Endodermal cell (in vitro differentiated cells): ENCODE measurements around the gene CLMP. TPM values are rescaled to one million over a fixed set of nuclear protein-coding genes. Genes with fewer than 3 reads are reported as not detected.

Experiments
- DNase-seq: peaks from one replicate; pipeline ENCODE4 v3.0.0-alpha.2; 2017
- H3K27ac ChIP-seq: 2 replicates; pipeline ENCODE4 v1.5.1; 2013; ENCODE audit warnings: mild to moderate bottlenecking, low read depth, low read length, moderate library complexity
- H3K27me3 ChIP-seq: 2 replicates; pipeline ENCODE4 v1.6.1; 2013; ENCODE audit warnings: mild to moderate bottlenecking, low read length, moderate library complexity; ENCODE audit not compliant: insufficient read depth, control insufficient read depth, poor library complexity, severe bottlenecking
- H3K36me3 ChIP-seq: 2 replicates; pipeline ENCODE4 v1.7.0; 2013; ENCODE audit warnings: mild to moderate bottlenecking, low read length, moderate library complexity; ENCODE audit not compliant: control insufficient read depth, insufficient read depth
- H3K4me1 ChIP-seq: one replicate; pipeline ENCODE4 v1.7.0; 2013; ENCODE audit warnings: low read length; ENCODE audit not compliant: control insufficient read depth, insufficient read depth
- H3K4me3 ChIP-seq: 2 replicates; pipeline ENCODE4 v1.5.1; 2013; ENCODE audit warnings: mild to moderate bottlenecking, low read length, moderate library complexity
- H3K9ac ChIP-seq: 2 replicates; pipeline ENCODE4 v1.6.1; 2013; ENCODE audit warnings: mild to moderate bottlenecking, low read length, moderate library complexity; ENCODE audit not compliant: poor library complexity, severe bottlenecking; ENCODE audit errors: extremely low read depth
- H3K9me3 ChIP-seq: 2 replicates; pipeline ENCODE4 v1.6.1; 2013; ENCODE audit warnings: mild to moderate bottlenecking, low read length, moderate library complexity; ENCODE audit not compliant: control insufficient read depth
- H3K27ac Mint-ChIP-seq: 2 replicates; pipeline ENCODE4 v1.8.0; 2020; ENCODE audit warnings: mixed read lengths
- H3K27me3 Mint-ChIP-seq: 2 replicates; pipeline ENCODE4 v1.8.0; 2021; ENCODE audit warnings: mild to moderate bottlenecking, mixed read lengths; ENCODE audit not compliant: insufficient read depth
- H3K36me3 Mint-ChIP-seq: 2 replicates; pipeline ENCODE4 v1.8.0; 2020; ENCODE audit warnings: low read depth, mixed read lengths
- H3K4me1 Mint-ChIP-seq: 2 replicates; pipeline ENCODE4 v1.8.0; 2020; ENCODE audit warnings: mixed read lengths
- H3K4me3 Mint-ChIP-seq: 2 replicates; pipeline ENCODE4 v1.8.0; 2020; ENCODE audit warnings: mild to moderate bottlenecking, moderate library complexity, mixed read lengths
- H3K9me3 Mint-ChIP-seq: 2 replicates; pipeline ENCODE4 v1.8.0; 2020; ENCODE audit warnings: mild to moderate bottlenecking, mixed read lengths
- CTCF ChIP-seq: fragments of 200-600 bp; sonication (generic); conservative IDR thresholded peaks from 2 replicates; pipeline ENCODE4 v1.5.0; 2021; ENCODE audit warnings: antibody characterized with exemption, mild to moderate bottlenecking
- WGBS, 2 experiments: methylation state at CpG; one replicate each; pipeline versions ENCODE4 v1.1.5 to v1.1.7; 2013; ENCODE audit warnings: missing lambda C conversion rate in 2 of 2, mixed read lengths in 1 of 2; ENCODE audit not compliant: insufficient coverage in 1 of 2, insufficient read length in 1 of 2; 5-methylcytosine and 5-hydroxymethylcytosine counted together
- total RNA-seq, 2 donors: library from RNA; stranded (reverse); fragmentation: NEBNext Ultra II Directional in 1 of 2; extraction: Animal tissue kit (Norgen Biotek cat#: 25700) in 1 of 2; gene quantifications; 2 replicates in 1 of 2; 3 replicates in 1 of 2; pipeline ENCODE4 v1.2.1, GENCODE V29; 2021

CLMP gene
- total RNA-seq, 2 donors from 2014 or later: 86.5 to 94.4 TPM

GRCh38 chr11:123168241-123168640 is 26.8 kb downstream of the CLMP start:
- peak overlapping the region; percentile 11 for H3K9ac ChIP-seq
- H3K9me3 Mint-ChIP-seq: no peaks in the 10 kb centered on the region

GRCh38 chr11:123166071-123166559 is 28.9 kb downstream of the CLMP start:
- H3K4me3 Mint-ChIP-seq: no peak overlapping the region
- H3K36me3 Mint-ChIP-seq: peaks cover 25% of the 10 kb centered on the region
- 29 to 63% methylated on average over 1 to 10 of the region's 10 CpGs for WGBS, 2 experiments
- peaks cover 58% of the 10 kb centered on the region for H3K4me1 Mint-ChIP-seq
- Histone ChIP-seq H3K4me3 (no peak overlapping the region), H3K27me3 (no peaks in the 10 kb centered on the region), H3K4me1 (peaks cover 41% of the 10 kb centered on the region), H3K9ac (no peak overlapping the region), H3K36me3 (peaks cover 66% of the 10 kb centered on the region), H3K27ac (no peak overlapping the region), H3K9me3 (no peaks in the 10 kb centered on the region)
- DNase-seq: peak; percentile 94
- H3K27me3 Mint-ChIP-seq: no peaks in the 10 kb centered on the region
- H3K9me3 Mint-ChIP-seq: no peaks in the 10 kb centered on the region
- TF ChIP-seq CTCF: peak; percentile 91
- H3K27ac Mint-ChIP-seq: peak overlapping the region; percentile 70

More at GRCh38 chr11:123168241-123168640, 26.8 kb downstream of the CLMP start:
- no peak overlapping the region for H3K27ac Mint-ChIP-seq
- Histone ChIP-seq H3K9me3 (peaks cover 5% of the 10 kb centered on the region), H3K4me3 (no peak overlapping the region), H3K27ac (no peak overlapping the region), H3K27me3 (no peaks in the 10 kb centered on the region), H3K36me3 (peaks cover 72% of the 10 kb centered on the region), H3K4me1 (peaks cover 41% of the 10 kb centered on the region)
- peaks cover 39% of the 10 kb centered on the region for H3K36me3 Mint-ChIP-seq
- H3K27me3 Mint-ChIP-seq: no peaks in the 10 kb centered on the region
- 97 to 100% methylated on average over 2 to 5 of the region's 5 CpGs for WGBS, 2 experiments
- H3K4me1 Mint-ChIP-seq: peaks cover 51% of the 10 kb centered on the region
- DNase-seq: no peak
- H3K4me3 Mint-ChIP-seq: no peak overlapping the region
- TF ChIP-seq CTCF: no peak

DNA sequence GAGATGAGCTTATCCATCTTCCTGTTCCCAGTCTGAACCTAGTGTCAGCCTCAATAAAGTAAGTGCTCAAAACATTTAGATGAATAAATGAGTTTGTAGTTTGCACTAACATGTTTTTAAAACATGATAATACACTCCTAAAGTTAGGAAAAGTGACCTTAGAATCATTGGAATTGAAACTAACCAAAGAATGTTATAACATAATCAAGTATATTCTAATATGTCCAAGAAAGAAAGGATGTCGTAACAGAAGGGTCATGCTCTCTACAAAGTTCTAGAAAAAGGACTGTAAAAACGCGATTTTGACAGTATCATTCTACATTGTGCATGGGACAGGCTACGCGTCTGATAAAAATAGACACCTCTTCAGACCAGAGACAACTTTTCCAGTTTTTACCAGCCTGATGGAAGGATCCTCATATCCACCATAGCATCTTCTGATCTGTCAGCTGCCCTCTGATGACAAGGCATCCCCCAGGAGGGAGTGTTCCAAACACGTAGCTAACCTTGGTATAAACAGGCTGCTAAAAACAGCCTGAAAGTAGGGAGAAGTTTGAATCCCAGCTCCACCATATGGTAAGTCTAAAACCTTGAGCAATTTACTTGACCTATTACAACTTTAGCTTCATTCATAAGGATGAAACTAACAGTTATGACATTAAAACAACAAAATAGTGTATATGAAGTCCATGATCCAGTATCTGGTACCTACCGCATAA is 30.2 kb downstream of the CLMP start:
- H3K4me1 ChIP-seq: peaks cover 31% of the 10 kb centered on the region
- 88 to 95% methylated on average over 6 to 7 of the region's 7 CpGs for WGBS, 2 experiments
- H3K9me3 Mint-ChIP-seq: no peaks in the 10 kb centered on the region
- H3K27ac ChIP-seq: no peak overlapping the region
- H3K9me3 ChIP-seq: no peaks in the 10 kb centered on the region
- H3K4me3 Mint-ChIP-seq: no peak overlapping the region
- H3K27ac Mint-ChIP-seq: no peak overlapping the region
- H3K4me3 ChIP-seq: no peak overlapping the region
- no peaks in the 10 kb centered on the region for H3K27me3 Mint-ChIP-seq
- H3K36me3 ChIP-seq: peaks cover 67% of the 10 kb centered on the region
- no peak for TF ChIP-seq CTCF
- no peak overlapping the region for H3K9ac ChIP-seq
- no peaks in the 10 kb centered on the region for H3K27me3 ChIP-seq
- DNase-seq: no peak
- peaks cover 24% of the 10 kb centered on the region for H3K36me3 Mint-ChIP-seq
- H3K4me1 Mint-ChIP-seq: peaks cover 46% of the 10 kb centered on the region
